HG02852 (cell line): ENCODE data around the gene ARSB.
A peak's percentile ranks its signal among the peaks of the same experiment; 100 is the strongest.
"Not testable (repeated sequence)": the region's sequence is repeated elsewhere in the genome, so short reads cannot be mapped to it uniquely, and the experiment has no call there.

ENCODE experiments used
- ATAC-seq: cut with Tn5 transposase; IDR thresholded peaks from one replicate; pipeline ENCODE4 v1.9.1; 2021; ENCODE audit warnings: mild to moderate bottlenecking, moderate library complexity; ENCODE audit not compliant: unreplicated experiment

The ARSB gene

DNA sequence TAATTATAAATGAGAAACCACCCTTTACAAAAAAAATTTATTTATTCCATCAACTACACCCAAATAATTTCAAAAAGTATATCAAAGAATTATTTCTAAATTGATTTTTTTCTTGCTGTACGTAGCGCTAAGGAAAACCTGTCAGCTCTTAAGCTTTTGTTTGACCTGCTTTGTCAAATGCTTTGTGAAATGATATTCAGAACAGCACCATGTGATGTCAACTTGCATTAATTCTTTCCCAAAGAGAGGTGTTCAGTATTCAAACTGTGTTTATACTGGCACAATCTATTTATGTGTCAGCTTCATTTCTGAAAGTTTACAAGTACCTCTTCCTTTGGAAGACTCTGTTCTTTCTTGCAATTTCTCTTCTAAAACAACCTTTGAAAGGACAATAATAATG lies 12.0 kb upstream of the ARSB start:
- ATAC-seq: no peak

DNA sequence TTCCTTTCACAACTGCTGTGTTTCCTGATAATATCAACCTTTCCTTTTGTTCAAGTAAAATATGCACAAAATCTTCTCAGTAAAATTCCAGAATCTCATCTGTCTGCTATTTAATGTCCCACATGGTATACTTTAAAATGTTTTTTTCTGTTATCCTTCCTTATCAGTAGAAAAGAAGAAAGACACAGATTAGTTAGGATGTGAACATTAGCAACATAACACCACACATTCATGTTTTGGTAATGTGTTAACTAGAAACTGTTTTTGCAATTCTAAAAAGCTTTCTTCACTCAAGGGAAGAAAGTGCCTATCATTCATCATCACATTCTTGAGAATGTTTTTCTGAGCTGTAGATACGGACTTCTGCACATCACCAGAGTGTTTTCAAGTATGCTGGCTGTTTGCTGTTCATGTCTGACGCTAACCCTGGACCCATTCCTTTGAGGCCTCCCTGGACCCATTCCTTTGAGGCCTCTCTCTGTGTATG lies 10.5 kb upstream of the ARSB start:
- ATAC-seq: no peak

DNA sequence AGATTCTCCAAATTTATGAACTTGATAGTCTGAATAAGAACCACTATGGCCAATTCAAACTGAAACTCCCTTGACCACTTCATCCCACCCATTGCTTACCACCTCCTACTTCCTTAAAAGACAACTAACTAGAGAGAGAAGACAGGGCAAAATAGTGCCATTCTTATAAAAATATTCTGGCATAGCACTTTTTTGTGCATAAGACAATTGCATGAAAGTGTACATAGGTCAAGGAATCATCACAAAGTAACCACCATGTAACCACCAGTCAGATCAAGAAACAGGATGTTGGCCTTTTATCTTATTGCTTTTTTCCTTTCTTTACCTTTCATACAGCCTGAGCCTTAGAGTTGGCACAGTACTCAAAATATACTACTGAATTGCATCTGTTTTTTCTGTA lies 8.1 kb upstream of the ARSB start:
- no peak for ATAC-seq

DNA sequence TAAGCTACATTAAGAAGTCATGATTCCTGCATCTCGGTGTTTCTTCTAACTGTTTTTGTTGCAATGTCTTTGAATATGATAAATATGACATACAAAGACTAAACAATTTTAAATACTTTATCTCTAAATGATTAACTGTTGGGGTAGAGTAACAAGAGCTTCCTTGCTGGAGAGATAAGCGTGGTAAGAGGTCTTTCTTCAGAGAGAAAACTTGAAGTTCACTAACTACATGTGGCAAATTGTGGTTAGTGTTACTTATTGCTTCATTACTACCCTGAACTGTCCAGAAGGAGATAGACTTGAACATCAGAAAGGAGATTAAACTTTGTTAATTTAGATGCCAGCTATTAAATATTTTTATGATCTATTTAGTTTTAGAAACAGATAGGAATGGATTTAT lies 7.0 kb upstream of the ARSB start:
- ATAC-seq: no peak

DNA sequence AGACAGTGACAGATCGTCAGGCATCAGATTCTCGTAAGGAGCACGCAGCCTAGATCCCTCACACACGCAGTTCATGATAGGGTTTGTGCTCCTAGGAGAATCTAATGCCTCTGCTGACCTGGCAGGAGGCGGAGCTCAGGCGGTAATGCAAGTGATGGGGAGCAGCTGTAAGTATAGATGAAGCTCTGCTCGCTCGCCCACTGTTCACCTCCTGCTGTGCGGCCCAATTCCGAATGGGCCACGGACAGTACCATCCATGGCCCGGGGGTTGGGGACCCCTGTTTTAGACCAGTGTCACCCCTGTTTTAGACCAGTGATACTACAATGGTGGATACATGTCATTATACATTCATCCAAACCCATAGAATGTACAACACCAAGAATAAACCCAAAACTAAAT lies 4.0 kb upstream of the ARSB start:
- no peak for ATAC-seq

DNA sequence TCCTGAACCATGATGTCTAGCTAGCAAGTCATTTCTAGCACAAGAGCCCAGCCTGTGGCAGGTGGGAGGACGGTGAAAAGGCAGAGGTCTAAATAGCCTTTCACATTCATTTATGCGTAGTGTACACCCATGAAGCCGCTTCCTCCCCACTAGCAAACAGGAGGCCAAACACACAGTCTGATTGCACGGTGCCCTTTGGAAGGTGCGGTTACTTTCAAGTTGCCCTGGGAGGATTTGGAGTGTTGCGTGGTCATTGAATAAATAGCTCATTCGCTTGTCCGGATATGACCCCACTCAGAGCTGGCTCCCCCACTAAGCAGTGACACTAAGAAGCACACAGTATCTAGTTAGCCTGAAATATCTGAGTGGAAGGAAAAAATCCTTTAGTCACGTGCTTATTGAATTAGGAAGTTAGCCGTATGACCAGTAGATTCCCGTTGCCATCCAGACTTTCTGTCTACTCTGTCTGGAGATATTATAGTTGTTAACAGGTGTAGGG lies 664 bp upstream of the ARSB start:
- peak; percentile 57 for ATAC-seq

DNA sequence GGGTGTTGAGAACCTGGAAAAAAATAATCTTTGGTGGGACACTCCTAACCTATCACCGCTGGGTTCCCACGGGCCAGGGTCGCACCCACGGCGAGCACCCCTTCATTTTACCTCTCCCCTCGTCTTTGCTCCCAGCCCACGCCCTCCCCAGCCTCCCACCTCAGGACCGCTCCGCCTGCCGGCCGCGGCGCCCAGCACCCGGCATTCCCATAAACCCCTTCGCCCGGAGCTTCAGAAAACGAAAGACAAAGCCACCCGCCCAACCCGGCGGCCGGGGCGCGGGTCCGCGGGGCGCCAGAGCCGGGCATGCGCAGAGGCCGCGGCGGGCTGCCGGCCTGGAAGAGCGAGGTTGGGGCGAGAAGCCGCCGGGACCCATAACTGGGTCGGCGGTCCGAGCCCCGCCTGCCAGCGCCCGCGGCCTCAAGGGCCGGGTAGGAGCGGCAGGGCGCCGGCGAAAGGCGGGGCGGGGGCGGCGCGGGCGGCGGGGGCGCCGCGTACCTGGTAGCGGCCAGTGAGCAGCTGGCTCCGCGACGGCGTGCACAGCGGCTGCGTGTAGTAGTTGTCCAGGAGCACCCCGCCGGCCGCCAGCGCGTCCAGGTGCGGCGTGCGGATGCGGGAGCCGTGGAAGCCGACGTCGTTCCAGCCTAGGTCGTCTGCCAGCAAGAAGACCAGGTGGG lies 533 bp downstream of the ARSB start:
- peak; percentile 46 for ATAC-seq

DNA sequence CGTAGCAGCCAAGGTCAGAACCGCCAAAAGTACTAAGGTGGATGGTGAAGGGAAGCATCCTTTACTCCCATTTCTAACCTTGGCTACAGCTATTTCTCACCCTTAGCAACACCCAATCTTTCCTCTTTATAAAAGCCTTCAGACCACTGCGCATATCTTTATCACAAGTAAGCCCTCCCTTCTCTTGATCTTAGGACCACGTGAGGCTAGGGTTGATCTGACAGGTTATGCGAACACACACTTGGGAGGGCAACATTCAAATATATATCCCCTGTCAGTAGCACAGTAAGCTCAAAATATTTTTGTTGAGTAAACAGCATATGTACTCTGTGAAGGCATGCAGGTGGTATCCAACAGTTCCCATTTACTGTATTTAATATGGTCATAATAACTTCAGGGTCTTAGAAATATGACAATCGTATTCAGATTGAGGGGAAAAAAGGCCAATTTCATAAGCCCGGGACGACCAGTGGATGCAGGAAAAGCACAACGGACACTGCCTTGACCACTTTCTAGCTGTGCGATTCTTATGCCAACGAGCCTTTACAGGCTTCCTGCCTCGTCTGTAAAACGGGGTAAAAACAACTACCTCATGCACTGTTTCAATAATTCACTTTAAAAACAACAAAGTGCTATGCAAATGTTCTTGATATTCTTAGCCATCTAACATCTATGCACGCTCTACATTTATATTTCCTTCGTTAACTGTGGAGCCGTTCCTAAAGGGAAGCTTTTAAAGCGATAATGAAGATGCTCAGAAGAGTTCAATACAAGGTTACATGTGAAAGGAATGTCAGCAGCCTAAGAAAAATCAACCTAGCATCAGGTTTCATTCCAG lies 1.3 kb downstream of the ARSB start:
- ATAC-seq: no peak

DNA sequence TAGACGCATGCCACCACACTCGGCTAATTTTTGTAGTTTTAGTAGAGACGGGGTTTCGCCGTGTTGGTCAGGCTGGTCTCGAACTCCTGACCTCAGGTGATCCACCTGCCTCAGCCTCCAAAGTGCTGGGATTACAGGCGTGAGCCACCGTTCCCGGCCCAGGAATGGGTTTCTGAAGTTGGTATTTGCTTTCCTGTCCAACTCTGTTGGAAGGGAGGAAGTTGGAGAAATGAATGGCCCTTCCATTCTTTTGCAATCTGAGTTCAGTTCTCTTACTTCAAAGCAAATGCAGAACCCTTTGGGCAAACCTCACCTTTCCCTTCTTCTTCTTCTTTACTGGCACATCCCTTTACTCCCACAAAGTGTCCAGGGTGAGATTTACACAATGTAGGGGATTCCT lies 1.9 kb downstream of the ARSB start:
- not testable (repeated sequence) for ATAC-seq

DNA sequence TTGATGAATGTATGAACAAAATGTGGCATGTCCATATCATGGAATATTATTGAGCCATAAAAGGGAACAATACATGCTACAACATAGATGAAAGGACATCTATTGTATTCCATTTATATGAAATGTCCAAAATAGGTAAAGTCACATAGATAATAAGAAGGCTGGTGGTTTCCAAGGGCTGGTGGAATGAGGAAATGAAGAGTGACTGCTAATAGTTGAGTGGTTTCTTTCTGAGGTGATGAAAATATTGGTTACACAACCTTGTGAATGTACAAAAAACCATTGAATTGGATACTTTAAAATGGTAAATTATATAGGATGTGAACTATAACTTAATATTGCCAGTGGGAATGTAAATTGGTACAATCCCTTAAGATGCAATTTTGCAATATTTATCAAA lies 5.2 kb downstream of the ARSB start:
- ATAC-seq: no peak

DNA sequence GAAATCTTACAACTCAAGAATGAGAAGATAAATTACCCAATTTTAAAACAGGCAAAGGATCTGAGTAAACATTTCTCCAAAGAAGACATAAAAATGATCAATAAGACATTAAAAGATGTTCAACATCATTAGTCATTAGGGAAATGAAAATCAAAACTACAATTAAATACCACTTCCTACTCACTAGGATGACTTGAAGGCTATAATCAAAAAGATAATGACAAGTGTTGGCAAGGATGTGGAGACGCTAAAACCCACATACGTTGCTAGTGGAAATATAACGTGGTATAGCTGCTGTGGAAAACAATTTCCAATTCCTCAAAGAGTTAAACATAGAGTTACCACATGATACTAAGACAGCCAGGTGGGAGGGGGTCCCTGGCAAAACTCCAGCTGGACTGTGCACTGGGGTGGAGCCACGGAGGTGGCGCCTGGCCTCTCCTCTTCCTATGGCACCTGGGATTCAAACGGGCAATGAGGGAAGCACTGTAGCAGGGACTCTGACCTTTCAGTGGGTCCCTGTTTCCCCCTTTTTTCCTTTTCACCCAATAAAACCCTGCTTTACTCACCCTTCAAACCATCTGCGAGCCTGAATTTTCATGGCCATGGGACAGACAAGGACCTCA lies 5.9 kb downstream of the ARSB start:
- no peak for ATAC-seq

DNA sequence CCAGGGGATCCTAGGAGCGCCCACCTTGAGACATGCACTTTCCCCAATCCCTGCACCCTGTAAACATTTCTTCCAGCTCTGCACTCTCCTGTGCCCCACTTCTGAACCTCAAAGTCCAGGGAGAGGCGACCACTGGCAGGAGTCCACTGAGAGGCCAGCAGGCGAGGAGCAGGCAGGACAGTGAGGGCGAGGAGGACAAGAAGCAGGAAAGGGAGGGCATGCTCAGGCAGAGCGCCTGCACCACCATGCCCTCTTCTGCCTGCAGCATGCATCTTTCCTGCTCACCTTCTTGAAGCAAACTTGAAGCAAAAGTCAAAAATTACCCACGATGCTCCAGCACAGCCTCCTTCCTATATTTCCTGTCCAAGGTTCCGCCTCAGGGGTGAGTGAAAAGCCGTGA lies 10.1 kb downstream of the ARSB start:
- no peak for ATAC-seq

DNA sequence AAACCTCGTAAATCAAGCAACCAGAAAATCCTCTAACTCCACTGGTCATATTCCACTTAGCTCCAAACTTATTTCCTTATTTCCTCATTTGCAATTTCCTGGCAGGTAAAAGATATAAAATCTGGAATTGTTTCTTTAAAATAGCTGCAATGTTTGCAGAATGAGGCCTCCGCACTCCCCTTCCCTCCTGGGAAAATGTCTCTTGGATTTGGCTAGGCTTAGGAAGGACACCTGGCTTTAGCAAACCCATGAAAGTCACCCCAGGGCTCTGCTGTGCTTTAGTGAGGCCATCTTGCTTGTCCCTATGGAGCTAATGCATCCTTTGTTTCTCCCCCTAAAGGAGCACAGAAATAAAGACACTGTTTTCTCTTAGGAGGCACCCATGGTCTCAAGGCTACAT lies 10.5 kb downstream of the ARSB start:
- ATAC-seq: no peak

DNA sequence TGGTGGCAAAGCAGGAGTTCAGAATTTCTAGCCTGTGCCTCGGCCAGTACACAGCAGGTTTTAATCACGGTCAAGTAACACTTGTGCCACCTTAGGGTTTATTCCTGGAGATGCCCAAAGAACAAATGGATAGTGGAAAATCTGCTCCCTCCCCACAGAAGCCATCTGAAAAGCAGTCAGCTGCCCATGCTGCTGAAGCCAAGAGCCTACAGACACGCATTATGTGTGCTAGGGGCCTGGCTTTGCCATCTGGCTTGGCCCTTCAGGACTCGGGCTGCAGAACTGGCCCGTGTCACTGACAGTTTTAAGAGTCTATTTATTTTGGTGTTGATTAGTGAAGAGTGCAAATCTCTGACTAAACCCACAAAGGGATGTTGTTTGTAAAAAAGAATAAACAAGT lies 11.1 kb downstream of the ARSB start:
- no peak for ATAC-seq

DNA sequence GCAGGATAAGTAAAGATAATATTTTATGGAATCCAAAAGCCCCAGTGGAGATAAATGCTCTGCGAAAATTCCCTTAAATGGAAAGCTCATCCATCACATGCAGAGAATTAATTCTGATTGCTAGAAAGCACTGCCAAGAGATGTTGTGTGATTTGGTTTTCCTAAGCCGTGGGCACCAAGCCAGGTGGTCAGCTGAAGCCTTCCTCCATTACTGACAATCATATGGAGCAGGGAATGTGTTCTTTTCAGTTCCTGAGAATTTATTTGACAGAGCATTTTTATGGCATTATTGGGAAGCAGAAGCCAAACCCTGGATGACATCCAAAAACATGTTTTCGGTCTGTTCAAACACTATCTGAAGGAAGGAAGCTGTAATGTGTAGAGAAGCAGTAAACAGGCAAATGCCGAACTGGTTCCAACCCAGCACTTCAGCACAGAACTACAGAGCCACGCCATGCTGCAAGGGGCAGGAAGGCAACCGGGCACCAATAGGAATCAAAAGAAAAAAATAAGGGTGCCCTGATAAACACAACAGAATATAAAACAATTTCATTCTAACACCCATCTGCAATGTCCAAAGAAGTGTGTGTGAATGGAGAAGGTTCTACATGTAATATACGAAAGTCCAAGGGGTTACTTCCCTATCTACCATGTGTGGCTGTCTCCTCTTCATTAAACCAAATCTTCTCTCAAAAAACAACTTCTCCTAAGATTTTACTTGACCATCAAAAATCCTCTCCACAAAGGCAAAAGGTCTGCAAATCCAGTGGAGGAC lies 12.3 kb downstream of the ARSB start:
- no peak for ATAC-seq

DNA sequence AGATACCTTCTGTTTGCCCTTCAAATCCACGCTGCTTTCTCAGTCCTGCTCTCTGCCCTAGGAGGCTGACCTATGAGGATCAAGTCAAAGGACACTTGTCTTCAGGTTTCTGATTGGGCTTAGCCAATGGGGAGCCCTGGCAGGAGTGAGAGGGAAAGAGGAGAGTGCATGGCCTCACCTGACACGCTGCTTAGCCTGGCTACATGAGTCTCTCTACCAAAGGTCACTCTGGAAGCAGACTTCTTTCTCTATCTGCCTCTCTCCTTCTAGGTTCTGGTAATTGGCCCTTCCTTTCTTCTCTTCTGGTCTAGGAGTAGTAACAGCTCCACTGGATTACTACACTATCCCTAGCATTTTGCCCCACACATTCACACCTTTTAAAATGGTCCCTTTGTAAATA lies 13.1 kb downstream of the ARSB start:
- ATAC-seq: no peak

DNA sequence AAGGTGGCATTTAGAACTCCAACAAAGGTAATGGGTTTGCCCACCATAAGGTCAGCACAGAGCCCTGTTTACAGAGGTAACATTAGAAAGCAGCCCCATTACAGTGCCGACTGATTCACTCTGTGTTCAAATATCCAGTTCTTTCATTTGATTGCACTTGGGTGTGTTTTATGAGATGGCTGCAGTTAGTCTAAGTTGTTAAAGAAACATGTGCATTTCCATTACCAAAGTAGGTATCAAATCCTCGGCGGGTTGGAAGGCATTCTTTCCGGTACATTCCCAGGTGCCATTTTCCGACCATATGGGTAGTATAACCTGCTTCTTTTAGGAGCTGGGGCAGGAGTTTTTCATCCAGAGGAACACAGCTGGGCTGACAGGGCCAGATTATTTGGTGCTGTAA lies 16.3 kb downstream of the ARSB start:
- ATAC-seq: no peak

DNA sequence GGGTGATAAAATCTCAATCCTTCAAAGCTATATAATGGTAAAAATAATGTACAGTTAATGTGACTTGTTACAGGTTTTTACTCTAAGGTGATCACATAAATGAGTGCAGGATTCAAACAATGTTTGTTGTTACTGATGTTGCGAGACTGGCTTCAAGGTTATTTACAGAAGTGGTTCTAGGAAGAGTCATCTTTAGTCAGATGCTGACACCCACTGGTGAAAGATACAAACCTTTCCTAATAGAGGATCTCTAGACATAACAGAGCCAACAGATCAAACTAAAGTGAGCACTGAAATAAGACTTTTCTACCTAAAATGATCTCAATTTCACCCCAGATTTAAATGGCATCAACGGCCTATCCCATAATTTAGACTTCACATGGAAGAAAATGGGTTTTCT lies 20.2 kb downstream of the ARSB start:
- no peak for ATAC-seq

DNA sequence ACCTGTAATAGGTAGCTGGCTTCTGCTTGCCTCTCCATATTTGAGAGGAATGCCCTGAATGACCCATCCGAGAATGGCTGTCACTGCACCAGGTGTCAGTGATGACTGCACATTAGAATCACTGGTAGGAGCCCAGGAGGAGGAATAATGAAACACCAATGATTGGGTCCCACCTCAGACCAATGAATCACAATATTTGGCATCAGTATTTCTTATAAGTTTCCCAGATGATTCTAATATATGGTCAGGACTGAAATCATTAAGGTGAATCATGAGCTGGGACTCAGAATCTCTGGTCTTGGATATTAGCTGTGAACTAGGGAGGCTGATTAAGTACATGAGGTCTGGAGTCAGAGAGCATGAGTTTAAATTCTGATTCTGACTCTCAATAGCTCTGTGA lies 23.4 kb downstream of the ARSB start:
- no peak for ATAC-seq

DNA sequence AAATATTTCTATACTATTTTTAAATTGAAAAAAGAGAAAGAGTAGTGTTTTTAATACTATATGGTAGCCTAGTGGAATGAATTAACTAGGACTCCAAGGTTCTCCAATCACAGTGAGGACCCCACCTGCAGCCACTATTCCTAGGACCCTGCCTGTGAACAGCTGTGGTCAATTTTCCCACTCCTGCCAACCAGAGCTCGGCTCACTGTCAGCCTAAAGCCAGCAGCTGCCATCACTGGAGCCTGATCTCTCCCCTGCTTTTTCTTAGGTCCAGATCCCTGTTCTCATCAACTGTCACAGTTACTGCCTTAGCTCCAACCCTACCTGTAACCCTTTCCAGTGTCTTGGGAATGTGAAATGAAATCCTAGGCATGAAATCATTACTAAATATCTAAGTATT lies 25.3 kb downstream of the ARSB start:
- ATAC-seq: no peak
